Lower lobe of right lung (tissue), 2 donors: ENCODE data around the gene IMP3. TPM values are rescaled to one million over a fixed set of nuclear protein-coding genes. Genes with fewer than 3 reads are reported as not detected.
A peak's percentile ranks its signal among the peaks of the same experiment; 100 is the strongest.
"Not testable (repeated sequence)": the region's sequence is repeated elsewhere in the genome, so short reads cannot be mapped to it uniquely, and the experiment has no call there.

Source experiments
- ATAC-seq, 2 donors: fragments of 200-7000 bp; cut with Tn5 transposase; one replicate each; pipeline ENCODE4 v1.9.1; 2020 to 2022; ENCODE audit warnings: mild to moderate bottlenecking in 2 of 2, moderate library complexity in 2 of 2
- DNase-seq: peaks from one replicate; pipeline ENCODE4 v3.0.0-alpha.2; 2020
- H3K27ac ChIP-seq: fragments of 200-600 bp; one replicate; pipeline ENCODE4 v1.8.0; 2022
- H3K27me3 ChIP-seq: fragments of 200-600 bp; one replicate; pipeline ENCODE4 v1.8.0; 2022; ENCODE audit warnings: low read depth
- H3K36me3 ChIP-seq: fragments of 200-600 bp; one replicate; pipeline ENCODE4 v1.8.0; 2022; ENCODE audit warnings: mild to moderate bottlenecking
- H3K4me1 ChIP-seq: fragments of 200-600 bp; one replicate; pipeline ENCODE4 v1.8.0; 2022
- H3K4me3 ChIP-seq: fragments of 200-600 bp; one replicate; pipeline ENCODE4 v1.8.0; 2022; ENCODE audit warnings: mild to moderate bottlenecking
- H3K9me3 ChIP-seq: fragments of 200-600 bp; one replicate; pipeline ENCODE4 v1.8.0; 2022
- intact Hi-C: fragments of 100-400 bp; cut with DNase I; formaldehyde crosslinking; loops from one replicate; pipeline ENCODE4 v1.11.0; 2022
- total RNA-seq: library from RNA; stranded (reverse); fragmentation: NEBNext Ultra II Directional; extraction: Animal tissue kit (Norgen Biotek cat#: 25700); gene quantifications from one replicate; pipeline ENCODE4 v1.2.1, GENCODE V29; 2021
- TF ChIP-seq, protein P1 (sequence below): fragments of 200-600 bp; IDR thresholded peaks from one replicate; pipeline ENCODE4 v1.8.0; 2022; ENCODE audit warnings: antibody characterized with exemption, mild to moderate bottlenecking
- donor health status: DM: no; HTN: yes; CAD: no; lungs with severe emphysema.

The IMP3 gene
- total RNA-seq, 1 donor from 2014 or later, result 56.5 TPM

DNA sequence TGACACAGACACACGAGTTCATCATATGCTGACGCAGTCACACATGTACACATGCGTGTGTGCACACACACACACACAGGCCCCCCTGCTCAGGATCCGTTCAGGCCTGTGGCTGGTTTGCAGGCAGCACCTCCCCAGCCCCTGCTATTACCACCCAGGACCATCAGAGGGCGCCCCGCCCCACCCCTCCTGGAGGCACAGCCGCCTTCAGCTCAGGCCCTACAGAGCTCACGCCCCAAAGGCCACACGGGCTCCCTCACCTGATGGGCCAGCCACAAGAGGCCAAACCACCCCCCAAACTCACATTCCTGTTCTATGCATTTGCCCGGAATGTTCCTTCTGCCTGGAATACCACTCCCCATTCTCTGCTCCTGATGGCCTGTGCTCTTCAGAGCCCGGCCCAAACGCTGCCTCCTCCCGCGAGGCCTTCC is 46.2 kb upstream of the IMP3 start:
- H3K9me3 ChIP-seq, H3K27ac ChIP-seq, H3K27me3 ChIP-seq, H3K36me3 ChIP-seq, H3K4me3 ChIP-seq, H3K4me1 ChIP-seq, intact Hi-C loops: not testable (repeated sequence)
- ATAC-seq (peak; percentile 78 to 90), DNase-seq (peak; percentile 88)
- TF ChIP-seq, protein P1, sequence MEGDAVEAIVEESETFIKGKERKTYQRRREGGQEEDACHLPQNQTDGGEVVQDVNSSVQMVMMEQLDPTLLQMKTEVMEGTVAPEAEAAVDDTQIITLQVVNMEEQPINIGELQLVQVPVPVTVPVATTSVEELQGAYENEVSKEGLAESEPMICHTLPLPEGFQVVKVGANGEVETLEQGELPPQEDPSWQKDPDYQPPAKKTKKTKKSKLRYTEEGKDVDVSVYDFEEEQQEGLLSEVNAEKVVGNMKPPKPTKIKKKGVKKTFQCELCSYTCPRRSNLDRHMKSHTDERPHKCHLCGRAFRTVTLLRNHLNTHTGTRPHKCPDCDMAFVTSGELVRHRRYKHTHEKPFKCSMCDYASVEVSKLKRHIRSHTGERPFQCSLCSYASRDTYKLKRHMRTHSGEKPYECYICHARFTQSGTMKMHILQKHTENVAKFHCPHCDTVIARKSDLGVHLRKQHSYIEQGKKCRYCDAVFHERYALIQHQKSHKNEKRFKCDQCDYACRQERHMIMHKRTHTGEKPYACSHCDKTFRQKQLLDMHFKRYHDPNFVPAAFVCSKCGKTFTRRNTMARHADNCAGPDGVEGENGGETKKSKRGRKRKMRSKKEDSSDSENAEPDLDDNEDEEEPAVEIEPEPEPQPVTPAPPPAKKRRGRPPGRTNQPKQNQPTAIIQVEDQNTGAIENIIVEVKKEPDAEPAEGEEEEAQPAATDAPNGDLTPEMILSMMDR, result peak; percentile 87

DNA sequence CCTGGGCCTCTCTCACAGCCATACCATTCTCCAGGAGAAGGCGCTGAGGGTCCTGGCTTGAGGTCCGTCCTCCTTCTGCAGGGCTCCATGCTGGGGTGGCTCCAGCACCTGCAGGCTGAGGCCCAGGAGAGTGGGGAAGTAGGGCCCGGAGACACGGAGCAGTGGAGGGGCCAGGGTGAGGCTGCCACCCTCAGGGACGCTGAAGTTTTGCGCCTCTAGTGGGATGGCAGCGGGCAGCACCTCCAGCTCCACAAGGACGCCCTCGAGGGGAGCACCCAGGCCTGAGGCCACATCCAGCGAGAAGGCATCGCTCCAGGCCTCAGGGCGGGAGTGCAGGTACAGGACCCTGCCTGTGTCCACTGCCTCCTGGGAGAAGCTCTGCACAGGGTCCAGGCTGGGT is 45.2 kb upstream of the IMP3 start:
- TF ChIP-seq, protein P1, result no peak
- H3K4me3 ChIP-seq, result no peak overlapping the region
- no peaks in the 10 kb centered on the region for H3K36me3 ChIP-seq
- H3K9me3 ChIP-seq, result no peaks in the 10 kb centered on the region
- intact Hi-C loops, result no loop called here
- H3K4me1 ChIP-seq, result peaks cover 7% of the 10 kb centered on the region
- H3K27ac ChIP-seq, result no peak overlapping the region
- no peaks in the 10 kb centered on the region for H3K27me3 ChIP-seq
- DNase-seq (no peak), ATAC-seq (no peak)

DNA sequence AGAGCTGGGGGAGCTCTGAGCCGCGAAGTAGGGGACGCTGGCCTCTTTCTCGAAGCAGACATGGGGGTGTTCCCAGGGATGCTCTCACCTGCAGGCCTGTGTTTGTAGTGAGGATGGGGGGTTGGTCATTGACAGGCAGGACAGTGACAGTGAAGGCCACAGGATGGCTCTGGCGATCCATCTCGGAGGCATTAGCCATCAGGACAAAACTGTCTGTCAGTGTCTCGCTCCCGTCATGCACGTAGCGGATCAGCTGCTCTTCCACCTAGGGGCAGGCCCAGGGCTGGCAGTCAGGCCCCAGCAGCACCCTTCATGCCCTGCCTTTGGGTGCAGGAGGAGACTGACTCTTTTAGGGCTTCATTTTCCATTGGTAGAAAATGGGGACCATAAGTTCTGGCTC is 44.6 kb upstream of the IMP3 start:
- Histone ChIP-seq H3K4me3 (no peak overlapping the region), H3K27ac (no peak overlapping the region), H3K4me1 (peaks cover 7% of the 10 kb centered on the region), H3K27me3 (no peaks in the 10 kb centered on the region), H3K36me3 (no peaks in the 10 kb centered on the region), H3K9me3 (no peaks in the 10 kb centered on the region)
- intact Hi-C loops, result no loop called here
- ATAC-seq (no peak), DNase-seq (no peak)
- TF ChIP-seq, protein P1, result no peak

DNA sequence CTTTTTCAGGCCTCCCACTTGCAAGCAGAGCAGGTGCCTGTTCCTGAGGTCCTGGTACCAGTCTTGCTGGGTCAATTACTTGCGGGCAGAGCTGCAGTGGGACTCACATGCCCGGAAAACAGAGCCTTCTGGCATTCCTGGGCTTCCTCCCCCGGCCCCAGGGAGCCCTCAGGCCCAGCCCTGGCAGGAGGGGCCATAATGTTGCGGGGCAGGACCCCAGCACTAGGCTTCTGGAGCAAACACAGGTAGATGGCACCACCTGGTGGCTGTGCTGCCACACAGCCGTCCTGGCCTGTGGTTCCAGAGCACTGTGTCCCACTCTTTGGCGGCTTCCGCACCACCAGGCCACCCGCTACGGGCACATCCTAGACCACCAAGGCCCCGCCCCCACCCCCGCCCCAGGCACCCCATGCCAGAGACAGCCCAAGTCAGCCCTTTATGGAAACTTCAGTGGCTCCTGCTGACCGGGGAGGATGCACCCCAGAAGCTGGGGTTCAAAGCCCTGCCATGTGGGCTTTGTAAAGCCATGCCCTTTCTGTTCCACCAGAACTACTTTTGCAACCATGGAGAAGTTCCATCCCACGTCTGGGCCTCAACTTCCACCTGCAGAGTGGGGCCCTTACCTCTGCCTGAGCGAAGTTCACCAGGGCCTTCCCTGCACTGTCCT is 43.8 kb upstream of the IMP3 start:
- peak; percentile 85 to 87 for ATAC-seq
- H3K4me3 ChIP-seq, H3K9me3 ChIP-seq, intact Hi-C loops, H3K4me1 ChIP-seq, H3K27ac ChIP-seq, H3K36me3 ChIP-seq, H3K27me3 ChIP-seq: not testable (repeated sequence)
- DNase-seq, result peak; percentile 76
- TF ChIP-seq, protein P1, result peak; percentile 83

DNA sequence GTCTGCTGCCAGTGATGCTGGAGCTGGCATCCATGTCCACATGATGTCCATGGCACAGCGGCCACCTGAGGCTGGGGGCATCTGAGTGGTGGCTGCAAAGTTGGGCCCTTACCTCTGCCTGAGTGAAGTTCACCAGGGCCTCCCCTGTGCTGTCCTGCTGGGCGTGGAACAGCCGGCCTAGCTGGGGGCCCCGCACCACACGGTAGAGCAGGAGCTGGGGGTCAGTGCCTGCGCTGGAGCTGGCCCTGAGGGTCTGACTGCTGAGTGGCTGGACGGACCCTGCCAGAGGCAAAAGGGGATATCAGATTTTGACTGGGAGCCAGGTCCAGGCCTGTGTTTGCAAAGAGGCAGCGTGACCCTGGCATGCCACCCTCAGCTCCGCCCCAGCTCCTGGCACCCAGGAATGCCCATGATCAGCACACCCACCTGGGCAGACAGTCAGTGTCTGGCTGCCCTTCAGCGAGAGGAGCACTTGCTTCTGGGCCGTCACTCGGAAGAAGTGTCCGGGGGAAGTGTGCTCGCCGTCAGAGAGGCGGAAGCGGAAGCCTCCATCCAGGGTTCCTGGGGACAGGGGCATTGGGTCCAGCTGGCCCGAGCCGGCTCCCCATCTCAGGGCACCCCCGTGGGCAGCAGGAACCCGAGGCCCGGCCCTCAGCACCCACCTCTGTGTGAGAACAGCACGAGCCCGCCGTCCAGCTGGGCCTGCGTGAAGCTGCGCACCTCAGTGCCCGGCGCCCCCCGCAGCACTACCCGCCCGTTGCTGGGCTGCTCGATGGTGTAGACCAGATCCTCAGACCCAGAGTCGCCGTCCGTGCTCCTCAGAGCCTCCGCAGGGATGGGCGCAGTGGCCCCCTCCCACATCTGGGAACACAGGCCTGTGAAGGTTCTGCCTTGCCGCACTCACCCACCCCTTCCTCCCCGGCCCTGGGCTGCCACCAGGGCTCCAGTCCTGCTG is 42.4 kb upstream of the IMP3 start:
- no peak for ATAC-seq
- peaks cover 7% of the 10 kb centered on the region for H3K4me1 ChIP-seq
- no peak for DNase-seq
- no peak overlapping the region for H3K4me3 ChIP-seq
- TF ChIP-seq, protein P1, result no peak
- H3K27me3 ChIP-seq, result no peaks in the 10 kb centered on the region
- intact Hi-C loops, result no loop called here
- no peaks in the 10 kb centered on the region for H3K9me3 ChIP-seq
- H3K36me3 ChIP-seq, result no peaks in the 10 kb centered on the region
- no peak overlapping the region for H3K27ac ChIP-seq
